SU-DHL-6 (cell line): Measurements from ENCODE around the gene MTHFD2.

ENCODE experiments used
- EZH2phosphoT487 ChIP-seq: fragments of 200-600 bp; sonication (generic), shearing (Covaris generic); conservative IDR thresholded peaks from 2 replicates; pipeline ENCODE4 v1.6.1; 2018; ENCODE audit warnings: mild to moderate bottlenecking, antibody characterized with exemption, low read length, moderate library complexity, mixed read lengths
- TF ChIP-seq, protein P1 (sequence below): fragments of 200-600 bp; sonication (generic); IDR thresholded peaks from one replicate; pipeline ENCODE4 v1.5.1; 2017; ENCODE audit warnings: antibody characterized with exemption, mild to moderate bottlenecking, low read length, moderate library complexity; ENCODE audit not compliant: insufficient read depth, poor library complexity, severe bottlenecking

DNA sequence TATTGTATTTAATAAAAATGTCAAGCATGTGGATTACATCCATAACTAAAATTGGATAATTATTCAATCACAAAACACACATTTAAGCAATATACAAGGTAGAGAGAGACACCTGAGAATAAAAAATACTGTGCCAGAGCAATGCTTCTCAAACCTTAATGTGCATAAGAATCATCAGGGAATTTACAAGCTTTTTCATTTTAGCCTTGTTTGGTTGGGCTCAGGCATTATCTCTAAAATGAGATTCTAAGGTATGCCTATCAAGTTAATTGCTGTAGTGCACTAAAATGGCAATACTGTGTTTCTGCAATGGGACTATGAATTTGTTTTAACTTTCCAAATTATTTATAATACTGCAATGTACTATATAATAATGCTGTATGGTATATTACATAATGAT, 20.7 kb upstream of the MTHFD2 start:
- TF ChIP-seq, protein P1, sequence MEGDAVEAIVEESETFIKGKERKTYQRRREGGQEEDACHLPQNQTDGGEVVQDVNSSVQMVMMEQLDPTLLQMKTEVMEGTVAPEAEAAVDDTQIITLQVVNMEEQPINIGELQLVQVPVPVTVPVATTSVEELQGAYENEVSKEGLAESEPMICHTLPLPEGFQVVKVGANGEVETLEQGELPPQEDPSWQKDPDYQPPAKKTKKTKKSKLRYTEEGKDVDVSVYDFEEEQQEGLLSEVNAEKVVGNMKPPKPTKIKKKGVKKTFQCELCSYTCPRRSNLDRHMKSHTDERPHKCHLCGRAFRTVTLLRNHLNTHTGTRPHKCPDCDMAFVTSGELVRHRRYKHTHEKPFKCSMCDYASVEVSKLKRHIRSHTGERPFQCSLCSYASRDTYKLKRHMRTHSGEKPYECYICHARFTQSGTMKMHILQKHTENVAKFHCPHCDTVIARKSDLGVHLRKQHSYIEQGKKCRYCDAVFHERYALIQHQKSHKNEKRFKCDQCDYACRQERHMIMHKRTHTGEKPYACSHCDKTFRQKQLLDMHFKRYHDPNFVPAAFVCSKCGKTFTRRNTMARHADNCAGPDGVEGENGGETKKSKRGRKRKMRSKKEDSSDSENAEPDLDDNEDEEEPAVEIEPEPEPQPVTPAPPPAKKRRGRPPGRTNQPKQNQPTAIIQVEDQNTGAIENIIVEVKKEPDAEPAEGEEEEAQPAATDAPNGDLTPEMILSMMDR = no peak
- TF ChIP-seq EZH2phosphoT487 = no peak
